ENCODE results near the gene MPPE1.
A peak's percentile ranks its signal among the peaks of the same experiment; 100 is the strongest.
"Not testable (repeated sequence)": the region's sequence is repeated elsewhere in the genome, so short reads cannot be mapped to it uniquely, and the experiment has no call there.

Gene MPPE1

DNA sequence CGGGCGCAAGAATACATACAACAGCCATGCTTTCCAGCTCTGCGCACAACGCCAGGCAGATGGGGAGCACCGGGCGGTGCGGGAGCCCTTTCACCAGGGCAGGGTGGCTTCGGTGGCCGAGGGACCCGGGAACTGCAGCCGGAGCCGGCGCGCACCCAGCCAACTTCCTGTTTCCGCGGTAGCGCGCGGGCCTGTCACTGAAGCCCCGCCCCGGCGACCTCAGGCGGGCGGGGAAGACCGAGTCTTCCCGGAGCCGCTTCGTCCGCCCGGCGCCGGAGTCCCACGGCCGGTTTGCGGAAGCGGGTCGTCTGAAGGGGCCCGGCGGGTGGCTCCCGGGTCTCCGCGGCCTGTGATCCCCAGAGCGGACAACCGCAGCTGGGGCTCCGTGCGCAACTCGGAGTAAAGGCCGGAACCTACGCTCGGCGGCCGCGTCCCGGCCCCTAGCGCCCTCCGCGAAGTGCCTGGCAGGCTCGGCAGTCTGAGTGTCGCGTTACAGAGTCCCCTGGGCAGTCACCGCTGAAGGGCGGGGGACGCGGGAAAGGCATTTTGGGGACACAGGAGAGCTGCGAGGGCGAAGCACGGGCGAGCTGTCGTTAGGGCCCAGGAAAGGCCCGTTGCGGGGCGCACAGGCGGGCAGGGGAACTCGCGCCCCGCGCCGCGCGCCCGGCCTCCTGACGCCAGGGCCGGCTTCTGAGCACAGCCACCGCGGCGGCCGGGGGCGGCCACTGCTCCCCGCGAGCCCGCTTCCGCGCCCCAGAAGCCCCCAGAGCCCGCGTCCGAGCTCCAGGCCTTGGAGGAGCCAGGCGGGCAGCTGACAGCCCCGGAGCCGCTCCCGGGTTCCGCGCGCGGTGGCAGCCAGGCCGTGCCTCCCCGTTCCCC lies at the start of gene MPPE1:
Gene MPPE1 (minus strand): TSS at position 136 of the 879 bp plus-strand sequence. CDS start 11,053 bp downstream, outside the sequence.
- DNase-seq, result peak; percentile 81

DNA sequence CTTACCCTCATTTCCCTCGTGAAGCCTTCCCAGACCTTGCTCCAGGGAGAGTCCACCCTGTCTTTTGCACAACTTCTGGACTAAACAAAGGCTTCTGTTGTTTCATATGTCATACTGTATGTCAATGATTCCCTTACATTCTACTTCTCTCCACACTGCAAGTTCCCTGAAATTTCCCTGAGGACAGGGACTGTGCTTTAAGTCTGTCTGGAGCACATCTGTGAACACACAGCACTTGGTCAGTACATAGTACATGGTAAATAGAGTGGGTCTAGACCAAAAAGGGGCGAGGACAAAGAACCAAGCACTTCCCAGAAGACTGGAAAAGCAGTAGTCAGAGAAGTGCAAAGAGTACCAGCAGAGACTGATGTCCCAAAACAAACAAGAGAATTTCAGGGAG lies 49.5 kb upstream of the MPPE1 start:
- DNase-seq, result no peak

DNA sequence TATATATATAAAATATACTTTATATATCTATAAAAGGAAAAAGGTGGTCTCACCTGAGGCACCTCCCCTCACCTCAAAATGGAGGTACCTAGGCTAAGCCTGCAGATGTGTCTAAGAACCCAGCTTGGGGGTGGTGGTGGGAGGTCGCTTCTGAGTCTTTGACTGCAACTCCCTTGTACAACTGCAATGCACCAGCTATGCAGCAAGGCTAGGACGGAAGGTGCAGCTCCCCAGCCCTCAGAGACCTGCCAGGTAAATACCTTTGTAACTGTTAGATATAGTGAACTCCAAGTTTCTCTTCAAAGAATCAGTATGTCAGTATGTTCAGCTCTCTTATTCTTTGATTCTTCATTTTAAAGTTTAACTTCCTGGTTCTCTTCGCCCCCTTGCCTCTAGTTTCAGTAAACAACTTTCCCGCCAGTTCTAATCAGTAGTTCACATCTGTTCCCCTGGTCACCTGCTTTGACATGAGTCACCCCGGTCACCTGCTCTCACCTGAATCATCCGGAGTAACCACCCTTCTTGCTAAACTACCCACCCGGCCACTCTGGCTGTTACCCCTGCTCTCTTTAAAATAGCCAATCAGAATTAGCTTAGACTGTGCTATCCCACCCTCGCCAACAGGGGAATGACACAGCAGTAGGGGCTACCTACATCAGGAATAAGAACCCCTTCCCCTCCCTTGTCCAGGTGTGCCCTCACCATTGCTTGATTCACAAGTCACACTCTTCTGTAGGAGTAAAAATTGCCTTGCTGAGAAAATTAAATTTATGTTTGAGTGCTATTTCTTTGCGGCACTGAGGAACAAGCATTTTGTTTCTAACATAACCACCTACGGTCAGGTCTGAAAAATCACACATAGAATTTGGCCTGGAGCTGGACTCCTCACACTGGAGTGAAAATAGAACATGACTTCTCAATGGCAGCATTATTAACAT lies 48.5 kb upstream of the MPPE1 start:
- no peak for DNase-seq

DNA sequence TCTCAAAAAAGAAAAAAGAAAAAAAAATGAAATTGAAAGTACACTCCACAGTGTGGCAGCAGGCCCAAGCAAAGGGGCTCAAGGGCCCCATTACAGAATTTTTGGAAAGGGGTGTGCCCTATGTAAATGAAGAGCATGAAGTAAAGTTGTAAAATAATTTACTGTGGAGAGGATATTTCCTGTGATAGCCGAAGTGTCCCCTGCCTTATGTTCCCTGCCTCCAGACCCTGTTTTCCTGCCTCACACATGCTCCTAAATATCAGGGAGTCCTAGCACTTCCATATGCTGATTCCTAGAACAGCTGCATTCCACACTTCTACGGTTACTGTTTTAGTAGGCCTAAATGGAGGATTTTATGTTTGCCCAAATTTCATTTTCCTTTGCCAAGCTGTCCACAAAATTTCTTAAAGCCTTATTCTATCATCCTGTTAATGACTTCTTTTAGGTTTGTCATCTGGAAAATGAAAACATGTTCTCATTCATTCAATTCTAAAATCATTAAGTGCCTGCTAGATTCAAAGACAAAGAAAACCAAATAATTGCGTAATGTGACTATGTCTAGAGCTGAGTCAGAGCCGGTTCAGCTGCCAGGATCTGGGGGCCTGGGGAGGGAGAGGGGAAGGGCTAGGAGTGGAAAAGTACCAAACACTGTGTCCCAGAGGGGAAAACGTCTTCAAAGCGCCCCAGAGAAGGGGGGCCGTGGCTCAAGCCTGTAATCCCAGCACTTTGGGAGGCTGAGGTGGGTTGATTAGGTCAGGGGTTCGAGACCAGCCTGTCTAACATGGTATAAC lies 47.3 kb upstream of the MPPE1 start:
- no peak for DNase-seq

DNA sequence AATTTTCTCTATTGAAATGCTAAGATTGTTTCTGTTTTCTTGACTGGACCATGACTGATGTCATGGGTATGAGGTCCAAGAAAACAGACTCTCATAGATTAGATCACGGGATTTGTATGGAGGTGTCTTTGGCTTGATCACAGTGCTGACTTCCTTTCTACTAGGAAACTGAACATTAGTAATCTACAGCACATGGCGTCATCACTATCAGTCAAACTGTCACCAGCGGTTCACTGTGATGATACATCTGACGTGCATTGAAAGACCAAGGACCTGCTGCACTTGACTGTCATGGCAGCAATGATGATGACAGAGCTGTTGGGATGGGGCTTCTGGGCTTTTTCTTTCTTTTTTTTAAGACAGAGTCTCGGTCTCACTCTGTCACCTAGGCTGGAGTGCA lies 45.0 kb upstream of the MPPE1 start:
- DNase-seq, result no peak

- no peak for DNase-seq
These were observed 43.3 kb upstream of the MPPE1 start for GRCh38 chr18:11951390-11951851.

- no peak for DNase-seq
These were observed 42.7 kb upstream of the MPPE1 start for GRCh38 chr18:11950824-11951223.

DNA sequence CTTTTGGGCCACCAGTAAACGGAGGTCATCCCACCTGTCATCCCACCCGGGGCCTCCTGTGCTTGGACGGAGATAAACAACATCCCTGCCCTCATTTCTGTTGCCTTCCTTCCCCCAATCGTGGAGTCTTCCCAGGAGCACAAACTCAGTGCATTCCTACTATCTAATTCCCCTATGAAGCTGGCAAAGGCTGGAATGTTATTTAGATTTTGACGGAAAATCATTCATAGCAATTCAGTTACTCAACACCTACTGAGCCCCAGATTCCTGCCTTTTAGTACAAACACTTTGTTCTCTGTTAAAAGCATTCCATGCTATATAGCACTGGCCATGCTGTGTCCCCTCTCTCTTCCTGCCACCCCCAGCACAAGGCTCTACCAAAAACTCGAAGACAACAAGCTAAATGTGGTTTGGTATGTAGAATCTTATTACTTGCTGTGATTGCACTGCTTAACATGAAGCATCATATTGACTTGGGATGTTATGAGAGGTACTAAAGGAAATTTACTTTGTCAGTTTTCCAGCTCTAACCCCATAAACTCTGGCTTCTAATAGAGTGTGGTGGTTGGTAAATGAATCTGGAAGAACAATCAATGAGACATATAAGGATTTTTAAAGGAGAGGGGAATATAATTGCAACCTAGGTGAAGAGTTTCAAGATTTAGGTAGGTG lies 40.9 kb upstream of the MPPE1 start:
- no peak for DNase-seq

- peak; percentile 7 for DNase-seq
These were observed 39.4 kb upstream of the MPPE1 start for GRCh38 chr18:11947214-11948191.

DNA sequence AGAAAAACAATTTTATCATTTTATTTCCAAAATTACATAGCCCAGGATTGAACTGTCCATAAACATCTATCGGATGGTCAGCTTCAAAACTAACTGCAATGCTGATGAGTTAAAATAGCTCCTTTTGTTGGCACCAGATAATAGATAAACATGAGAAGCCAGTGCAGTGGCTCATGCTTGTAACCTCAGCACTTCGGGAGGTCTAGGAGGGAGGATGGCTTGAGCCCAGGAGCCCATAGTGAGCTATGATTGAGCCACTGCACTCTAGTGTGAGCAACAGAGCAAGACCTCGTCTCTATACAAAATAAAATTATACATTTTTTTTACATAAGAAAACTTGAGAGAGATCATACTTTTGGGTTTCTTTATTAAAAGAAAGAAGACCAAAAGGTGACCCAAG lies 38.6 kb upstream of the MPPE1 start:
- DNase-seq, result no peak

- not testable (repeated sequence) for DNase-seq
These were observed 37.9 kb upstream of the MPPE1 start for GRCh38 chr18:11945834-11946659.

DNA sequence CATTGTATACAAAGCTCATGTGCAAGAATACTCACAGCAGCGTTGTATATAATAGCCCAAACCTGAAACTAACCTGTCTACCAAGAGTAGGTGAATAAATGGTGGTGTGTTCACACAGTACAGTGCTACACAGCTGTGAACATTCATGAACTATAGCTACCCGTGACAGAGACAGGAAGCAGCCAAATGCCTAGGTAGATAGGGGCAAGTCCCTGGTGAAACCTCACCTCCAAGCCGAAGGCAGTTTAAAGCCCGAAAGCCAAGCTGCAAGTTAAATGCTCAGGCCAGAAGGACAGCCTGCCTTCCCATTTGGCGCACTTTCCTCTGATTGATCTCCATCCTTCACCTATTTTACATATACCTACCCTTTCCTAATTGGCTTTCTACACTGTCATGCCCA lies 36.7 kb upstream of the MPPE1 start:
- DNase-seq, result no peak

DNA sequence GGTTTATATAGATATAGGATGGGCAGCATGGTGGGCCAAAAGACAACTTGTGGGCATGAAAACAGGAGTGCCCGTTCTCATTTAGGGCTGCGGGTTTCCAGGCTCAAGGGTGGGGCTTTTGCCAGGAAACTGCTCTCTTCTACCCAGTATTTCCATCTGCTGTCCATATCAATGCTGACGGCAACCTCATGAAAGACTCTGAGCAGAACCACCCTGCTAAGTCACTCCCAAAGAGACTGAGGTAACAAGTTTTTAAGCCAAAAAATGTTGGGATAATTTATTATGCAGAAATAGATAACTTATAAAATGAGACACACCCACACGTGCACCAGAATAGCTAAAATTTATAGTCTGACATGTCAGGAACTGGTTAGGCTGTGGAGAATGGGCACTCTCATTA lies 36.1 kb upstream of the MPPE1 start:
- no peak for DNase-seq

DNA sequence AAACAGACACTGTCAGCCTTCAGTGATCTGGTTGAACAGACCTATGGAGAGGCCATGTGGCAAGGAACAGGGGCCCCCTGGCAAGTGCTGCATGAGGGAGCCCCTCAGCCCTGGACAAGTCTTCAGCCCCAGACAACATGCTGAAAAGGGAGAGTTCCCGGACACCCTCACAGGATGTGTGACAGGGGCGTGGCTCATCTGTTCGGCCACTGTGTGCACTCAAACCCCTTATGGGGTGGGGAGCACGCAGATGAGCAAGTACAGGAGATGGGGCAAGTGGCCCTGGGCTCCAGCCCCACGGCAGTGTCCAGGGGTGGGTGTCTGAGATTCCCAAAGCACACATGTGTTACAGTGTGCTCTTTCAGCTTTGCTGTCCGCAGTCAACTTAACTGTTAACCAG lies 35.4 kb upstream of the MPPE1 start:
- no peak for DNase-seq

- DNase-seq, result no peak
These were observed 32.8 kb upstream of the MPPE1 start for GRCh38 chr18:11940956-11941355.

- peak; percentile 65 for DNase-seq
These were observed 29.9 kb upstream of the MPPE1 start for GRCh38 chr18:11937874-11938478.

- DNase-seq, result no peak
These were observed 24.3 kb upstream of the MPPE1 start for GRCh38 chr18:11932393-11932792.

GRCh38 chr18:11927497-11927896 lies 19.4 kb upstream of the MPPE1 start:
- DNase-seq, result no peak

DNA sequence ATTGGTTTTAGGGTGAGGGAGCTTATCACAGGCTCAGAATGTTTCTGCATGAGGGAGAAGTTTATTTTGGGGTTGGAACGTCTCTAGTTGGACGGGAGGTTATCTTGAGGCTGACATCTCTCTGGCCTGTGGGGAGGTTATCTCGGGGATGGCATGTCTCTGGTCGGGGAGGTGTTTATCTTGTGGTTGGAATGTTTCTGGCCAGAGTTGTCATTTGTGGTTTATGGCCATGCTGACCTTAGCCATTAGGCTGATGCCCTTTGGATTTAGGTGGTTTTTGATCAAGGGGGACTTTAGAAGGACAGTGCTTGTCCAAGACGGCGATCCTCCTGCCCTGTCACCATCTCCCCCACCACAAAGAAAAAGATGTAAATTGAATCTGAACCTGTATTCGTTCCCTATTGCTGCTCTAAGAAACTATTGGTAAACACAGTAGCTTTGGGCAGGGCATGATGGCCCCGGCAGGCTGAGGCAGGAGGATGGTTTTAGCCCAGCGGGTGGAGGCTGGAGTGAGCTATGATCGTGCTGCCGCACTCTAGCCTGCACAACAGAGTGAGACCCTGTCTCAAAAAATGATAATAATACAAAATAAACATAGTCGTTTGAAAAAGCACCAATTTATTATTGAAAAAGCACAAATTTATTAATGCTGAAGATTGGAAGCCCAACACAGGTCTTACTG lies 17.8 kb upstream of the MPPE1 start:
- no peak for DNase-seq

All from NCI-H2227 treated with DMSO at 0.1 percent for 48 hours (cell line).